Measurements from ENCODE around the gene HCAR3. TPM values are rescaled to one million over a fixed set of nuclear protein-coding genes. Genes with fewer than 3 reads are reported as not detected.
"Not testable (repeated sequence)": the region's sequence is repeated elsewhere in the genome, so short reads cannot be mapped to it uniquely, and the experiment has no call there.

Gene HCAR3
- polyA plus RNA-seq, 2 donors: 7.5 to 10.2 TPM

- H3K27ac ChIP-seq (ENCODE audit: low read depth in 2 of 2, low read length in 1 of 2): peak overlapping the region in 1 of 2 donors; percentile 1
- H3K9me3 ChIP-seq (ENCODE audit: control insufficient read depth in 2 of 2, insufficient read depth in 1 of 2, low read depth in 1 of 2, low read length in 1 of 2): no peaks in the 10 kb centered on the region
- no peaks in the 10 kb centered on the region for H3K4me1 ChIP-seq (ENCODE audit: control insufficient read depth in 2 of 2, insufficient read depth in 2 of 2, low read length in 1 of 2)
- H3K4me3 ChIP-seq (ENCODE audit: low read depth in 1 of 2, low read length in 2 of 2): no peak overlapping the region
- H3K27me3 ChIP-seq (ENCODE audit: control insufficient read depth in 1 of 2, insufficient read depth in 2 of 2, low read length in 2 of 2): no peaks in the 10 kb centered on the region
- 85 to 90% methylated on average over 12 of the region's 12 CpGs for WGBS, 2 donors
- H3K36me3 ChIP-seq (ENCODE audit: control insufficient read depth in 2 of 2, insufficient read depth in 2 of 2, low read length in 1 of 2): no peaks in the 10 kb centered on the region
Measured at GRCh38 chr12:122724641-122725243, 8.1 kb upstream of the HCAR3 start.

GRCh38 chr12:122722387-122722786 lies 5.8 kb upstream of the HCAR3 start:
- H3K4me1 ChIP-seq (ENCODE audit: control insufficient read depth in 2 of 2, insufficient read depth in 2 of 2, low read length in 1 of 2): no peaks in the 10 kb centered on the region
- WGBS, 2 donors: 66 to 72% methylated on average over 1 of the region's 1 CpG
- H3K9me3 ChIP-seq (ENCODE audit: control insufficient read depth in 2 of 2, insufficient read depth in 1 of 2, low read depth in 1 of 2, low read length in 1 of 2): no peaks in the 10 kb centered on the region
- no peaks in the 10 kb centered on the region for H3K36me3 ChIP-seq (ENCODE audit: control insufficient read depth in 2 of 2, insufficient read depth in 2 of 2, low read length in 1 of 2)
- peak overlapping the region in 1 of 2 donors; percentile 80 for H3K27ac ChIP-seq (ENCODE audit: low read depth in 2 of 2, low read length in 1 of 2)
- H3K27me3 ChIP-seq (ENCODE audit: control insufficient read depth in 1 of 2, insufficient read depth in 2 of 2, low read length in 2 of 2): no peaks in the 10 kb centered on the region
- H3K4me3 ChIP-seq (ENCODE audit: low read depth in 1 of 2, low read length in 2 of 2): no peak overlapping the region

- Histone ChIP-seq H3K36me3 (ENCODE audit: control insufficient read depth in 2 of 2, insufficient read depth in 2 of 2, low read length in 1 of 2) (no peaks in the 10 kb centered on the region), H3K4me3 (ENCODE audit: low read depth in 1 of 2, low read length in 2 of 2) (no peak overlapping the region), H3K9me3 (ENCODE audit: control insufficient read depth in 2 of 2, insufficient read depth in 1 of 2, low read depth in 1 of 2, low read length in 1 of 2) (no peaks in the 10 kb centered on the region), H3K27me3 (ENCODE audit: control insufficient read depth in 1 of 2, insufficient read depth in 2 of 2, low read length in 2 of 2) (no peaks in the 10 kb centered on the region), H3K4me1 (ENCODE audit: control insufficient read depth in 2 of 2, insufficient read depth in 2 of 2, low read length in 1 of 2) (peaks cover 0 to 1% of the 10 kb centered on the region in 2 donors), H3K27ac (ENCODE audit: low read depth in 2 of 2, low read length in 1 of 2) (peak overlapping the region; percentile 79 to 90)
- 44 to 51% methylated on average over 11 of the region's 11 CpGs for WGBS, 2 donors
Measured at GRCh38 chr12:122721057-122721545, 4.5 kb upstream of the HCAR3 start.

- not testable (repeated sequence) for H3K9me3 ChIP-seq (ENCODE audit: control insufficient read depth in 2 of 2, insufficient read depth in 1 of 2, low read depth in 1 of 2, low read length in 1 of 2); H3K27me3 ChIP-seq (ENCODE audit: control insufficient read depth in 1 of 2, insufficient read depth in 2 of 2, low read length in 2 of 2); H3K36me3 ChIP-seq (ENCODE audit: control insufficient read depth in 2 of 2, insufficient read depth in 2 of 2, low read length in 1 of 2); H3K4me1 ChIP-seq (ENCODE audit: control insufficient read depth in 2 of 2, insufficient read depth in 2 of 2, low read length in 1 of 2); H3K27ac ChIP-seq (ENCODE audit: low read depth in 2 of 2, low read length in 1 of 2)
- peak overlapping the region; percentile 27 to 28 for H3K4me3 ChIP-seq (ENCODE audit: low read depth in 1 of 2, low read length in 2 of 2)
- WGBS, 2 donors: 74 to 87% methylated on average over 6 of the region's 6 CpGs
Measured at GRCh38 chr12:122715211-122715610, 1.4 kb downstream of the HCAR3 start.

GRCh38 chr12:122713491-122714188 lies 3.0 kb downstream of the HCAR3 start:
- 32 to 53% methylated on average over 3 of the region's 10 CpGs for WGBS, 2 donors
- H3K27ac ChIP-seq (ENCODE audit: low read depth in 2 of 2, low read length in 1 of 2): peak overlapping the region; percentile 55 to 64

GRCh38 chr12:122711266-122711665 lies 5.3 kb downstream of the HCAR3 start:
- H3K36me3 ChIP-seq (ENCODE audit: control insufficient read depth in 2 of 2, insufficient read depth in 2 of 2, low read length in 1 of 2); H3K9me3 ChIP-seq (ENCODE audit: control insufficient read depth in 2 of 2, insufficient read depth in 1 of 2, low read depth in 1 of 2, low read length in 1 of 2); H3K4me1 ChIP-seq (ENCODE audit: control insufficient read depth in 2 of 2, insufficient read depth in 2 of 2, low read length in 1 of 2); H3K27me3 ChIP-seq (ENCODE audit: control insufficient read depth in 1 of 2, insufficient read depth in 2 of 2, low read length in 2 of 2); H3K27ac ChIP-seq (ENCODE audit: low read depth in 2 of 2, low read length in 1 of 2); H3K4me3 ChIP-seq (ENCODE audit: low read depth in 1 of 2, low read length in 2 of 2): not testable (repeated sequence)
- WGBS, 2 donors: 83 to 84% methylated on average over 1 of the region's 1 CpG

More at GRCh38 chr12:122713491-122714188, 3.0 kb downstream of the HCAR3 start:
- not testable (repeated sequence) for H3K36me3 ChIP-seq (ENCODE audit: control insufficient read depth in 2 of 2, insufficient read depth in 2 of 2, low read length in 1 of 2); H3K27me3 ChIP-seq (ENCODE audit: control insufficient read depth in 1 of 2, insufficient read depth in 2 of 2, low read length in 2 of 2); H3K9me3 ChIP-seq (ENCODE audit: control insufficient read depth in 2 of 2, insufficient read depth in 1 of 2, low read depth in 1 of 2, low read length in 1 of 2); H3K4me1 ChIP-seq (ENCODE audit: control insufficient read depth in 2 of 2, insufficient read depth in 2 of 2, low read length in 1 of 2)
- H3K4me3 ChIP-seq (ENCODE audit: low read depth in 1 of 2, low read length in 2 of 2): peak overlapping the region in 1 of 2 donors; percentile 39

- not testable (repeated sequence) for H3K27me3 ChIP-seq (ENCODE audit: control insufficient read depth in 1 of 2, insufficient read depth in 2 of 2, low read length in 2 of 2); H3K4me1 ChIP-seq (ENCODE audit: control insufficient read depth in 2 of 2, insufficient read depth in 2 of 2, low read length in 1 of 2); H3K36me3 ChIP-seq (ENCODE audit: control insufficient read depth in 2 of 2, insufficient read depth in 2 of 2, low read length in 1 of 2); H3K27ac ChIP-seq (ENCODE audit: low read depth in 2 of 2, low read length in 1 of 2); H3K4me3 ChIP-seq (ENCODE audit: low read depth in 1 of 2, low read length in 2 of 2); H3K9me3 ChIP-seq (ENCODE audit: control insufficient read depth in 2 of 2, insufficient read depth in 1 of 2, low read depth in 1 of 2, low read length in 1 of 2)
- 50 to 68% methylated on average over 2 of the region's 2 CpGs for WGBS, 2 donors
Measured at GRCh38 chr12:122710341-122710740, 6.3 kb downstream of the HCAR3 start.

GRCh38 chr12:122709287-122709686 lies 7.3 kb downstream of the HCAR3 start:
- not testable (repeated sequence) for H3K36me3 ChIP-seq (ENCODE audit: control insufficient read depth in 2 of 2, insufficient read depth in 2 of 2, low read length in 1 of 2); H3K27me3 ChIP-seq (ENCODE audit: control insufficient read depth in 1 of 2, insufficient read depth in 2 of 2, low read length in 2 of 2); H3K4me3 ChIP-seq (ENCODE audit: low read depth in 1 of 2, low read length in 2 of 2); H3K27ac ChIP-seq (ENCODE audit: low read depth in 2 of 2, low read length in 1 of 2); H3K4me1 ChIP-seq (ENCODE audit: control insufficient read depth in 2 of 2, insufficient read depth in 2 of 2, low read length in 1 of 2); H3K9me3 ChIP-seq (ENCODE audit: control insufficient read depth in 2 of 2, insufficient read depth in 1 of 2, low read depth in 1 of 2, low read length in 1 of 2)
- no CpG with 5 or more reads among the region's 3 CpGs for WGBS, 2 donors

GRCh38 chr12:122703841-122704240 lies 12.8 kb downstream of the HCAR3 start:
- WGBS, 2 donors: 77 to 89% methylated on average over 3 of the region's 3 CpGs
- not testable (repeated sequence) for H3K4me3 ChIP-seq (ENCODE audit: low read depth in 1 of 2, low read length in 2 of 2); H3K27me3 ChIP-seq (ENCODE audit: control insufficient read depth in 1 of 2, insufficient read depth in 2 of 2, low read length in 2 of 2); H3K4me1 ChIP-seq (ENCODE audit: control insufficient read depth in 2 of 2, insufficient read depth in 2 of 2, low read length in 1 of 2); H3K9me3 ChIP-seq (ENCODE audit: control insufficient read depth in 2 of 2, insufficient read depth in 1 of 2, low read depth in 1 of 2, low read length in 1 of 2); H3K27ac ChIP-seq (ENCODE audit: low read depth in 2 of 2, low read length in 1 of 2); H3K36me3 ChIP-seq (ENCODE audit: control insufficient read depth in 2 of 2, insufficient read depth in 2 of 2, low read length in 1 of 2)
